T-helper 1 cell treated with Interleukin-12 subunit alpha and Interleukin-12 subunit beta and Interleukin-4 antibody, amounts not matched to agents 30 ng/mL and 1 ng/mL, for 36 hours (primary cell): ENCODE data around the gene SPAG8. TPM values are rescaled to one million over a fixed set of nuclear protein-coding genes. Genes with fewer than 3 reads are reported as not detected.

ENCODE experiments used
- intact Hi-C: fragments of 100-400 bp; cut with micrococcal nuclease; formaldehyde crosslinking; loops from one replicate; pipeline ENCODE4 v1.15.1; 2024
- total RNA-seq: library from RNA; stranded (reverse); gene quantifications from 2 replicates; pipeline ENCODE4 v1.2.3, GENCODE V29; 2022

SPAG8 gene
- total RNA-seq, 1 donor from 2014 or later = 0.96 TPM

DNA sequence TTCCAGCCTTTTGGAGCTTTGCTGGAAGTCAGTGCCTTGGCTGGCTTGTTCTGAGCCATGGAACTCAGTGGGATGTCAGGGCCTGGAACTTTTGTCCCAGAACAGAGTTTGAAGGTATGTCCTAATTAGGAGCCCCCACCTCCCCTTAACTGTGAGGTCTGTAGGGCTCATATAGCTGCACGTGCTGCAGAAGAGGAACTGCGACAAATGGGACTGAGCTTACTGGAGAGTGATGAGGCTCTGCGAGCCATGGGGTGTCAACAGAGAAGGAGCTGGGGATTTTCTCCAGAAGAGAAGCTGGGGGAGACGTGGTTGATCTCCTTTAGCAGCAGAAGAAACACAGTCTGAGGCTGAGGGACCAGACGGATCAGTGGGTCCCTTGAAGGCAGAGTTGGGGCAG, 27.9 kb upstream of the SPAG8 start:
- intact Hi-C loops = no loop called here

DNA sequence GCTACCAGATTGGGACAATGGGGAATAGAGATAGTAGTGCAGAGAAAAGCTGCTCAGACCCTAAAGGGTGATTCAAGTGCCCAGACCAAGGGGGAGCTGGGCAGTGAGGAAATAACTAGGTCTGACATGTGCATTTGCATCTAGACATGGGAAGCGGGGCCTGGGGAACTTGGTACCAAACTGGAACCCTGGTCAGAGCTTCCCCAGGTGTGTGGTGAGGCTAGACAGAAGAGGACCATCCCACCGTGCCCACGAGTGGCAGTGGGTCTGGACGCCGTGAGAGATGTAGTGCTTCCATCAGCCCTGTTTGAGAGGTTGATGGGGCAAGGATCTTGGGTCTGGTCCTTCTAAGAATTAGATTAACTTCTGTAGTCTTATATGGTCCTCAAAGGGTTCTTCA, 24.5 kb upstream of the SPAG8 start:
- intact Hi-C loops = no loop called here

DNA sequence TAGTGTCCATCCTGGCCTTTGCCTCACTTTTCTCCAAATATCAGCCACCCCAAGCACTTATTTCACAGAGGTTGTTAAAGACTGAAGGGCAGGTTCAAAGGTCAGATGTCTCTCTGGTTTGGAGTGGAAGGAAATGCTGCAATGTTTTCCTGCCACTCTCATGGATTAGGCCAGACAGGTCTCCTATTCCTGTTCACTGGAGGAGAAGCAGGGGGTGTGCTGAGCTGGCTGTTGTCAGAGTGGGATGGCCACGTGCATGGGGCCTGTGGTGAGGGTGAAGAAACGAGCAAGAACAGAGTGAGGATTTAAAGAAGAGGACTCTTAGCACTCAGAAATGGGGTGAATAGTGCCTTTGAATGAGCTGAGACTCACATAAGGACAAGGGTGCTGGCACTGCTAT, 23.7 kb upstream of the SPAG8 start:
- intact Hi-C loops = no loop called here

DNA sequence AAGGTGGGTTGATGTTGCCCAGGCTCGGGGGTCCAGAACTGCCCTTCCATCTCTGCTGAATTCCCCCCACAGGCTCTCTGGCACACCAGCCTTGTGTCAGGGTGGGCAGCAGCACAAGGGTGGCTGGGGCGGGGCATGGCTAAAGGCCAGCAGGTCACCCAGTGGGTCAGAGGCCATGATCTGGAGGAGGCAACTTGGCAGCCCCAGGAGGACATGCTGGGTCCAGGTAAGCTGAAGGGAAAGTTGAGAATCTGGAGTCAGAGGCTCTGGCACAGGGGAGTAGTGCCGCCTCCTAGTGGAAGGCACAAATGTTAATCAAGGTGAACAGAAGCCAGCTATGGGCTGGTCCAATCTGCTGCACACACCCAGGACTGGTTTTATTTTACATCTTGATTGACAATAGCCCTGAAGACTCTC, 23.2 kb upstream of the SPAG8 start:
- intact Hi-C loops = no loop called here

DNA sequence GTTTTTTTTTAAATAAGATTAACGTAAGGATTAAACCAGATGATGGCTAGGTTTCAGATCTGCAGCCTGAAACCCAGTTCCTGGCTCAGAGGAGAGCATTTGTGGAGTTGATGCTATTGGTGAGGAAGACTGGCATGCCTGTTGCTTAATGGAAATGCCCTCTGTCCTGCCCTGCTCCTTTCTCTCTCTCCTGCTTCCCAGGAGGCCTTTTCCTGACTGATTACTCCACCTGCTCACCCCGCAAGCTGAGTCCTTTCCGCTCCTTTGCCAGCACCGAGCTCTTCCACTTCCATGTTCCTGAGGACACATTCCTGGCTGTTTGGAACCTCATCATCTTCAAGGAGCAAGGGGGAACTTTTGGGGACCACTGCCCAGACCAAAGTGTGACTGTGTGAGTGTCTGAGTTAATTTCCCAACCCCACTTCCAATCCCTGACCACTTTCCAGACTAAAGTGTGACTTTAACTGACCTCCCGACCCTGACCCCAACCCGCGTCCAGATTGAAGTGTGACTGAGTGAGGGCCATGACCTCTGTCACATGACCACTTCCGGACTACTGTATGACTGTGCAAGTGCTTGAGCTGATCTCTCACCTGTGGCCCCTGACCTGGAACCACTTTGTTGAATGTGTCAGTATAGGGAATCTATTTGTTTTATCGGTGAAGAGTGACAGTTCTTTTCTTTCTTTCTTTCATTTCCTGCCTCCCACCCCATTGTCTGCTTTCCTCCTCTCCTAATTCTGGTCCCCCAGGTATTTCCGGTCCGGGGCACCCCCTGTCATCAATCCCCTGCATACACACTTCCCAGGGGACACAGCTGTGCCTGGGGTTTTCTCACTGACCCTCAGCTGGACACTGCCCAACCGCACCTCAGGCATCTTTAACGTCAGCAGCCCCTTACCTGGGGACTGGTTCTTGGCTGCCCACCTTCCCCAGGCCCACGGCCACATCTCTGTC, 22.5 kb upstream of the SPAG8 start:
- intact Hi-C loops = no loop called here

DNA sequence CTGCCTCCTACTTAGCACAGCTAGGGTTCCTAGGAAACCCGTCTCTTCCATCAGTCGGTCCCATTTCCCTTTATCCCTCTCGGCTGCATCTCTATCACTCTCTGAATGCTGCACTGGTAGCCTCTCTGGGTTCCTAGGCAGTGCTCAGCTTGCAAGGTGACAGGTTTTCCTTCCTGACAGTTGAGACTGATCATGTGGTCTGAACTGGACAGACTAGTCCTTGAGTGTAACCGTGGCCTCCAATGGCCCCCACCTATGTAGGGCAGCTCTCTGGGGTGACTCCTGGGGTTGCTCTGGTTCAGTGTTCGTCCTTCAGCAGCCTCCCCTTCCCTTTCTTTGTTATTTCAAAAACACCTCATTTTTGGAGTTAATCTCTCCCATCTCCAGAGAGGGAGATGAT, 20.8 kb upstream of the SPAG8 start:
- intact Hi-C loops = no loop called here

DNA sequence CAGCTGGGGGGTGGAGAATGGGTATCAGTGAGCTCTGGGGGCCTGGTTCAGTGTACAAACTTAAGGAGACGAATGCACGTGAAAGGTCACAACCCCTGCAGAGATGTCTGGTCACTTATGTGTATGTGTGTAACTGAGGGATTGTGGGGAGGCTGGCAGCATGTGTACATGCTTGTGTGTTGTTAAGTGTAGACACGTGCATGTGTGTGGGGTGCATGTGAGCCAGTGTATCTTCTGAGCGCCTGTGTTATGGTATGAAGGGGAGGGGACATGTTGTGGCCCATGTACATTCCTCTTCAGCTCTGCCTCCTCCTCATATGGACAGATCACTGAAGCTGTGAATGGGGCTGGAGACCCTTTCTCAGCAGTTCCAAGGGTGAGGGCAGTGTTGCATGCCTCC, 19.0 kb upstream of the SPAG8 start:
- intact Hi-C loops = no loop called here

DNA sequence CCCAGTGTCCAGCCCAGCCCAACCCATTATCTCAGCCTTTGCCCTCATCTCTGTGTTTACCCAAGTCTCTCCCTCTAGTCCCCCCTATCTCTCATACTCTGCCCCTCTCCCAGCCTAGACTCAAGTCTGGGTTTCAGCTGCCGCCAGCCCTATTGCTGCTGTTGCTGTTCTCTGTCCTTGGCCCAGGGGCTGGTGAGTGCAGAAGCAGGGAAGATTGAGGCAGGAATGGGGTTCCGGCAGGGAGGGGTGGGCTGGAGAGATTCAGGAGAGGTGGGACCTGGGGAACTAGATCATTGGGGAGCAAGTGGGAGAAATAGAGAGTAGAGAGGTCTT, 17.7 kb upstream of the SPAG8 start:
- intact Hi-C loops = loop anchor here (1.0 to 10.0 kb wide), 11 partner anchors 14 to 1782 kb away; partner anchors contain the start of genes ATOSB, CCDC107, DNAJB5 and GBA2

DNA sequence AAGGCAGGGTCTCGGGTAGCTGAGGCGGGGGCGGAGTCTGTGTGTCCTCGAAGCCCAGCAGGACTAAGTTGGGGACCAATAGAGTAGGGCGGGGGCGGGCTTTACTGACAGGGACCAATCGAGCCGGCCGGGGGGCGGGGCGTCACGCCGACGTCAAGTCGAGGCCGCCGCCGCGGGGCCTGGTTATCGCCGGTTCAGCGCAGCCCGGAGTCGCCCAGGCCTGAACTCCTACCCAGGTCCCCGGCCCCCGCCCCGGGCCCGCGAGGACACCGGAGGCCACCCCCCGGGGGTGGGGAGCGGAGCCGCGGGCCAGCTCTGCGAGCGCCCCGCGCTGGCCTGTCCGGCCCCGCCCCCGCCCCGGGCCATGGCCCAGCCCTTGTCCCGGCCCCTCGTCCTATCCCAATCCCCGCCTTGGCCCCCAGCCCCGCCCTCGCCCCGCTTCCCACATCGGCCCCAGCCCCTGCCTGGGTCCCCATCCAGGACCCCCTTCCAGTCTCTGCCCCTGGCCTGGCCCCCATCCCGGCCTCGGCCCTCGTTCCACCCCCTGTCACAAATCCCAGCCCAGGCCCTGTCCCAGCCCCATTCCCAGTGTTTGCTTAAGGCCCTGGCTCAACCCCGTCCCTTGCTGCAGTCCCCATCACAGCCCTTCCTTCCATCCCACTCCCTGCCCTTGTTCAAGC, 17.2 kb upstream of the SPAG8 start, which contains the start of gene TMEM8B:
Gene TMEM8B, plus strand, starts transcription at position 145 of the 680 bp plus-strand sequence. Its CDS starts 220 bp downstream, at position 365.
- intact Hi-C loops = loop anchor here (1.0 to 10.0 kb wide), 11 partner anchors 14 to 1782 kb away; partner anchors contain the start of genes ATOSB, CCDC107, DNAJB5 and GBA2

DNA sequence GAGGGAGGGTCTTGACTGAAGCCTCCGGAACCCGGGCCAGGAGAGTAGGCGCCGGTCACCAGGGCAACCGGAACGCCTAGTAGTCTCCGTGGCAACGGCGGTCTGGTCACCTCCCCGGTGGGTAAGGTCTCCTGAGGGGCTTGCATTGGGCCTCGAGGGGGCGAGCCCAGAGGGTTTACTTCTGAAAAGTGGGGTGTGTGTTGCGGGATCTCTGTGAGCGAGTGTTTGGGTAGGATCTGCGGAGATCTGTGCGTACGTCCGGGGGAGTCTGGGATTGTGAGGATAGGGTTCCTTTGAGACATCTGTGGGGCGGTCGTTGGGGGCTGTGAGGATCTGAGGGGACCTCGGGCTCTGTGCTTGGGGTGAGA, 16.6 kb upstream of the SPAG8 start, which contains the start of gene FAM221B:
Gene FAM221B, minus strand, starts transcription at position 17 of the 368 bp plus-strand sequence. CDS start 2,571 bp downstream, outside the sequence.
- intact Hi-C loops = loop anchor here (1.0 to 10.0 kb wide), 11 partner anchors 13 to 1781 kb away; partner anchors contain the start of genes ATOSB, CCDC107, DNAJB5 and GBA2

DNA sequence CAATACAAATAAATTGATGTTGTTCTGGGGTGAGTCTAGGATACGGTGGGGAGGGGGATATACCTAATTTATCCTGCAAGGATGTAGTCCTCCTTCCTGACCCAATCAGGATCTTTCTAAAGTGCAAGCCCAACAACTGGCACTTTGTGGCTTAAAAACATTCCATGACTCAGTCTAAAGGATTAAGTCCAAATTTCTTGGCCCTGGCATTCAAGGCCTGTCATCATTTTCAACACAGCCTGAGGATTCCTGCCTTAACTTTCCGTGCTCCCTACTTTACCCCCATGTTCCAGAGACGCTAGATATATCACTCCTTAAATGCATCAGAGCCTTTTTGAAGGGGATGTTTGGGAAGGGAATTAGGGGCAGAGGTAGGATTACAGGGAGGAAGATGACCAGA, 15.4 kb upstream of the SPAG8 start:
- intact Hi-C loops = loop anchor here (5.0 to 10.0 kb wide), 6 partner anchors 210 to 1780 kb away; partner anchors contain the start of genes ATOSB, DNAJB5, GNE and KIF24

DNA sequence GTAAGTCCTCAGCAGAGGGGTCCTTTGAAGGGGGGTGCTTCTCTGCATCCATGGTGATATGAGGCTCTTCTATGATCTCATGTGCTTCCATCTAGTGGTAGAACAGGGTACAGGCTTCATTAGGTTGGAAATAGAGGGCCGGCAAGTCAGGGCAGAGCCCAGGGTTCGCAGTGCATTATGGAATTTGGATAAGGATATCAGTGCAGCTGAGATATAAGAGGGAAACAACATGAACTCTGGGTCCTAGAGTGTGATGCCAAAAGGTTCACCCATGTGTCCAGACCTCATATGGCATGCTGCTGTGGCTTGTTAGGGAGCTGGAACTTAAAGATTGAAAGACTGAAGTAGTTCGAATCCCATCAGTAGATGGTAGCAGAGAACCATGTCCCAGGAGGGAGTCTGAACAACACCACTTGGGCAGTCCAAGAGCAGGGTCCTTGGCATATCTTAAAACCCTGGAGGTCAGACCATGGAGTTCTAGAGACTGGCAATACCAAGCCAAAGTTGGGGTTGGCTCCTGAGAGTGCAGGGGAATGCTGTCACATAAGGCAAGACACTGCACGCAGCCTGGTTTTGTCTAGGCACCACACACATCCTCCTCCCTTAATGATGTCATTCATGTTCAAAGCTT, 14.1 kb upstream of the SPAG8 start:
- intact Hi-C loops = loop anchor here (1.0 to 10.0 kb wide), 9 partner anchors 36 to 1779 kb away; partner anchors contain the start of genes ATOSB, DNAJB5, GNE and KIF24

DNA sequence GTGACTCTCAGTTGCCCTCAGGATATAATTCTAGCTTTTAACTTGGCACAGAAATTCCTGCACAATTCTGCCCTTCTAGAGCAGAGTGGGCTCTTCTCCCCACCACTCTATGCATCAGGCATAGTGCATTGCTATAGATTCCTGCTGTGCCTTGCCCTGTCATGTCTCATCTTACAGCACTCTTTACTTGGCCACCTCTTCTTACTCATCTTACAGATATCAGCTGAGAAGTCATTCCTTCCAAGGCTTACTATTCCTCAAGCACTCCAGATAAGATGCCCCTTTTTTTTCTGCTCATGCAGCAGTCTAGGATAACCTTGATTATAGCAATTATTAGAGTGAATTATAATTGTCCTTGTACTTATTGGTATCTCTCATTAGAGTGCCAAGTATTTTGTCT, 10.9 kb upstream of the SPAG8 start:
- intact Hi-C loops = loop anchor here (10.0 kb wide), 1 partner anchor 1498 kb away; the partner anchor contains the start of genes KIF24 and NUDT2

DNA sequence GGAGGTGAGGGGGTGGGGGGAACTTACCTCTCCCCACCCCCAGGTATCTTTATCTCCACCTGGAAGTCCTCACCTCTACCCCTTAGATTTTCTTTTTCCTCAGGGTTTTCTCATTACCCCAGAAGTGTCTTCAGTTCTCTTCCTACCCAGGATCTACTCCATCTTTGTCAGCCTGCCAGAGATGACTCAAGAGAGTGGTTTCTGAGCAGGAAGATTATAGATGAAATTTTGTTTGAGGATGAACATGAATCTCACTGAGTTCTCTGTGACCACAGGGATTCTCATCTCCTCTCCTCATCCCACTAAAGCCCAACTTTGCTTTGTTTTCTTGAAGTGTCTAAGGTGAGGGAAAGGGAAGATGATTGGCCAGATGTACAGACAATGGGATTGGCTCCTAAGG, 8.0 kb upstream of the SPAG8 start:
- intact Hi-C loops = loop anchor here (10.0 kb wide), 1 partner anchor 1495 kb away; the partner anchor contains the start of genes KIF24 and NUDT2

DNA sequence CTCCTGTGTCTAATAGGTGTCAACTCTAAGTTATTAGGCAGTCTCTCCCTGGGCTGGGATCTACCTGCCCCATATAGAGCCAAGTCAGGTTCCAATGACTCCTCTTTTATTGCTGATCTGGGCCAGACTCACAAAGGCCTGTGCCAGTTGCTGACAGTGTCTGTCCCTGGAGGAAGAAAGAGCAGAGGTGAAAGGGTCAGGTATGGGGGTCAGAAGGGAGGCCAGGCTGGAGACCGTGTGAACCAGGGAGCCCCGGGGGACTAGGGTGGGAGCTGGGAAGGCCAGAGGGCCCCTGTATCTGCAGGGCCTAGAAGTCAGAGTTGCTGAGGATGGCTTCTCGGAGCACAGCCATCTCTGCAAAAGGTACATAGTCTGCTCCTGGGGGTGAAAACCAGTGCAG, 6.3 kb upstream of the SPAG8 start:
- intact Hi-C loops = loop anchor here (10.0 kb wide), 5 partner anchors 744 to 2004 kb away; partner anchors contain the start of genes DNAI1, FAM219A, FANCG and MELK

DNA sequence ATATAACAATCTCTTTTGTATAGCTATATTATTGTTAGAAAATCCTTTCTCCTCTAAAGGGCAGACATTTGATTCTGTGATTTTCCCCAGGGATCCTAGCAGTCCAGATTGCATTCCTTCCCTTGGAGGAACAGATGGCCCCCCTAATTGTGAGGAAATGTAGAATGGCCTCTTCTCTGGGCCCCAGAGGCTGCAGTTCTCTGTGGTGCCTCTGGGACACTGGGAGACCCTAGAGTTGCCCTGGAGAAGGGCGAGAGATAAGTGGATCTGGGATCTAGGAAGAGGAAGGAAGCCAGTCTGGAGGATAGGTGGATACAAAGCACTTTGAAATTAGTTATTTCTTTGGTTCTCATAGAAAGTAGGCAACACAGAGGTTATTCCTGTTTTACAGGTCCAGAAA, 4.6 kb upstream of the SPAG8 start:
- intact Hi-C loops = loop anchor here (10.0 kb wide), 5 partner anchors 742 to 2002 kb away; partner anchors contain the start of genes DNAI1, FAM219A, FANCG and MELK

DNA sequence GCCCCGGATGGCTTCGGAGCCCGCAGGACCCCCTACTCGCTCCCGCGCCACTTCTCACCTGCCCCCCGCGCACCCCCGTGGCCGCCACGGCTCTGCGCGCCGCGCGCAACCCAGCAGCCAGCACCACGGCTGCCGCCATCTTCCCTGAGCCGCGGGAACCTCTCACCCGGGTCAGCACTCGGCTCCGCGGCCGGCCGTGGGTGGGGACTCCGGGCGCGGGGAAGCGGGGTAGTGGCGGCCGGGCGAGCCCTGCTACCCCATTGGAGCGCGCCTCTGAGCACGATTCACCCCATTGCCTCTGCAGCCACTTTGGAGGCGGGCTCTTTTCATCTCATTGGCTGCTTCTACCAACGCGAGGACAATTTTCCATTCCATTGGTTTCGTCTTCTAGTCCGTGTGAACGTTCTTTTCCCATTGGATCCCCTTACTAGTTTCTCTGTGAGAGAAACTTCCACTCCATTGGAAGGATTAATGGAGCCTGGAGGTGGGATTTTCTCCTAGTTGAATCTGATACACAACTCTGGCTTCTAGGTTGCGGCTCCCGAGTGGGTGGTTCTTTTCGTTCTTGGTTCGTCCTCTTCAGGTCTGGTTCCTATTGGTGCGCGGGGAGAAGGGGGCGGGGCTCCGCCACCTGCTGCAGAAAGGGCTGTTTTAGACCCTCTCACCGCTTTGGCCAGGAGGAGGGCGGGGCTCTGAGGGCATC, 2.9 kb upstream of the SPAG8 start, which contains the start of gene HINT2:
Gene HINT2, minus strand, starts transcription at position 202 of the 703 bp plus-strand sequence. Its CDS starts 63 bp downstream, at position 139.
- intact Hi-C loops = loop anchor here (1.0 to 10.0 kb wide), 16 partner anchors 14 to 2000 kb away; partner anchors contain the start of genes CLTA, DNAI1, DNAJB5 and FAM219A

DNA sequence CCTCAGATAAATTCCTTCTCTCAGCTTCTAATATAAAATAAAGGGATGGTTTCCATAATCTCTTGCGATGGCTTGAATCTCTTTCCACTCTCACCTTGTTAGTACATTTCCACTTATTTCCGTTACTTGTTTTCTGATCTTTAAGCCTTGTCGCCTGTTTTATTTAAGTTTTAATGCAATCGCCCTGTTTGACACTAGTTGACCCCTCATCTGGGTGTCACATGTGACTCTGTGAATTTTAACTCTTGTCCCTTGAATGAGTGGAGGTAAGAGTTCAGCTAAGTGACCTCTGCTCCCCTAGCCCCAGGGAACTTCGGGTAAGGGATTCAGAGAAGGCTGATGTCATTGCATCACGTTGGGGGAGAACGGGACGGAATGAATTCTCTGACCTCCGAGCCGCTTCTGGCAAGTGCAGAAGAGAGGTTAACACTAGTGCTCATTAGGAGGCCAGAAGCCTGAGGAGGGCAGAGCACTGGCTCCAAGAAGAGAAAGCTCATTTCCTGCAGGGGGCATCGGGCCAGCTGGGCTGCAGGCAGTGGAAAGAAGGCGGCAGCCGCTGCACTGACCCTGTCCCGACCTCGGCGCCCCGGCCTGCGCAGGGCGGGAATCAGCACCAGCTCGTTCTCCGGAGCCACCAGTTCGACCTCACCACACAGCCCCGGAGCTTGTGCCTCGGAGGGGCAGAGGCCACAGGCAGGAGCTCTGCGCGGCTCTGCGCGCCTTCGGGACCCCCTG, 2.2 kb upstream of the SPAG8 start:
- intact Hi-C loops = loop anchor here (5.0 to 10.0 kb wide), 6 partner anchors 673 to 1999 kb away; partner anchors contain the start of genes DNAI1, FAM219A, FANCG and MELK
